HG02763 (cell line): ENCODE data around the gene CNOT11.
A peak's percentile ranks its signal among the peaks of the same experiment; 100 is the strongest.

Source experiments
- ATAC-seq: cut with Tn5 transposase; IDR thresholded peaks from one replicate; pipeline ENCODE4 v1.9.1; 2021; ENCODE audit warnings: mild to moderate bottlenecking, moderate library complexity; ENCODE audit not compliant: unreplicated experiment

CNOT11 gene

DNA sequence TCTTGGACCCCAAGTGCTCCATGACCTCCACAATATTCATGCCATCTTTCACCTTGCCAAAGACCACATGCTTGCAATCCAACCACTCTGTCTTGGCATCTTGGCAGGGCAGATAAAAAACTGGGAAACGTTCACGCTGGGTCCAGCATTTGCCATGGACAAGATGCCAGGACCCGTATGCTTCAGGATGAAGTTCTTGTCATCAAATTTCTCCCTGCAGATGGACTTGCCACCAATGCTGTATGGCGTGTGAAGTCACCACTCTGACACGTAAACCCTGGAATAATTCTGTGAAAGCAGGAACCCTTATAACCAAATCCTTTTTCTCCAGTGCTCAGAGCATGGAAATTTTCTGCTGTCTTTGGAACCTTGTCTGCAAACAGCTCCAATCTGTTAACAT is 21.5 kb downstream of the CNOT11 start:
- no peak for ATAC-seq

- ATAC-seq = no peak
Measured at GRCh38 chr2:101277111-101277510, 24.4 kb downstream of the CNOT11 start.

- no peak for ATAC-seq
Measured at GRCh38 chr2:101278925-101279324, 26.2 kb downstream of the CNOT11 start.

DNA sequence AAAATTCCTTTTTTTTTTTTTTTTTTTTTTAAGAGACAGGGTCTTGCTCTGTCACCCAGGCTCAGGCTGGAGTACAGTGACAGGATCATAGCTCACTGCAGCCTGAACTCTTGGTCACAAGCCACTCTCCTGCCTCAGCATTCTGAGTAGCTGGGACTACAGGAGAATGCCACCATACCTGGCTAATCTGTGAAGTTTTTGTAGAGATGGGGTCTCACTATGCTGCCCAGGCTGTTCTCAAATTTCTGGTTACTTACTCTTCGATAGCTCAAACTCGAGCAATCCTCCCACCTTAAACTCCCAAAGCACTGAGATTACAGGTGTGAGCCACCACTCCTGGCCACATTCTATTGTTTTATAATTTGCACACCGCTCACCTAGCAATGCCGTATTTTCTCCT is 28.8 kb downstream of the CNOT11 start:
- no peak for ATAC-seq

DNA sequence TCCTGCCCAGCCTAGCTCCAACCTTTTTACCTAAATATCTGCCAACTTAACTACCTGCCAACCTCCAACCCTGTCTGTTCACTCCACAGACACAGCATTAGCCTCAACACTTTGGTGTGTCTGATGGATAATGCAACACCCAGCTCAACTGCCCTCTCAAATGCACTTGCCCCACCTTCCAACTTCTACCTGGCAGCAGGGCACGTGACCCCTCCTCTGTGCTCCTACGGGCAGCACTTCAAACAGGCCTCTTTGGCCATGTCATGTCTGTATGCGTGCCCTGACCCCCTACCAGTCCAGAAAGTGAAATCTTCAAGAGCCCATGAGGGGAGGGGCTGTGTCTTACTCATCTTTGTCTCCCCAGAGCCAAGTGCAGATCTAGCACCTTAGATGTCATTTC is 30.3 kb downstream of the CNOT11 start:
- no peak for ATAC-seq

- ATAC-seq = no peak
Measured at GRCh38 chr2:101286684-101287083, 34.0 kb downstream of the CNOT11 start.

DNA sequence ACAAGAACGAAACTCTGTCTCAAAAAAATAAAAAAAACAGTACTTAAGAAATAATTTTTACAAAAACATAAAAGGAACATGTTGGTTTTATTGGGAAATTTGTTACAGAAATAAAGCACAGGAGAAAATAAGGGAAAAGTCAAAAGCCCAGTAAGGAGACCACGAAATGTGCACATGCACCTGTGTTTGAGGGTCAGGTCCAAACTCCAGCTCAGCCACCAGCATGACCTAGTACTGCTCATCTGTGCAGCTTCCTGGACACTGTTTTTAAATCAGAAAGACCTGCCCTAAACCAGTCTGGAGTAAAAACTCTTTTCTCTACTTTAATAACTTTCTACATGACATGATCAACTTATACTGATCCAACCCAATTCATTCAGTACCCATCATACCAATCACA is 34.6 kb downstream of the CNOT11 start:
- no peak for ATAC-seq

DNA sequence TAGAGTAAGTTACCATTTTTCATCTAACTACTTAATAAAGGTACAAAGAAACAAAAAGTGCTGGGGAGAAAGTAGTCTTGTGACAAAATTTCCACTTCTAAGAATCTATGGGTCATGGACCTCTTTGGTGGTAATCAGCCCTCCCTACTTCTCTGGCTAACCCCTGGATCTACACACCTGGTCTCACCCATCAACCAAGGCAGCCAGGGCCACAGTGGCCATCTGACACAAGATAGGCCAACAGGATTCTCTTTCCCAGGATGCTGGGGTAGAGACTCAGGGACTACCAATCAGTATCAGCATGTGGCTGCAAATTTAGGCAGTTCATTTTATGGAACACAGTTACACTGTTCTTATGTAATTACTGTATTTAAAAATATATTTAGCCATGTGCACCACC is 38.0 kb downstream of the CNOT11 start:
- ATAC-seq = no peak

- no peak for ATAC-seq
Measured at GRCh38 chr2:101291973-101292372, 39.3 kb downstream of the CNOT11 start.

DNA sequence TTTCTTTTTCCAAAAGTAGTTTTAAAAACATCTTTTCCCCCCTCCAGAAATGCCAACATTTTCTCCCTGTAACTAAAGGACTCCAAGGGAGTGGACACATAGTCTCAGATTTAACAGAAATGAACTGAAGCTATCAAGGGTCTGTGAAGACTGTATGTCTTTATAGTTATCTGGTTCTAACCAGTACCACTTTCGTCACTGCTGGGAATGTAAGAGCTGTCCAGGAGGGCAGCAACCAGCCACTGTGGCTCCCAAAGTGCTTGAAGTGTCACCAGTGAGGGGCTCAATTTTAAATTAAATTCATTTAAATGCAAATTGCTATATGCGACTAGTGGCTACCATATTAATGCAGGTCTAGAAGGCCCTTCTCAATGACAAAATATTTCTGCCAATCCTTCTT is 40.9 kb downstream of the CNOT11 start:
- ATAC-seq = no peak

- no peak for ATAC-seq
Measured at GRCh38 chr2:101294861-101295260, 42.2 kb downstream of the CNOT11 start.

DNA sequence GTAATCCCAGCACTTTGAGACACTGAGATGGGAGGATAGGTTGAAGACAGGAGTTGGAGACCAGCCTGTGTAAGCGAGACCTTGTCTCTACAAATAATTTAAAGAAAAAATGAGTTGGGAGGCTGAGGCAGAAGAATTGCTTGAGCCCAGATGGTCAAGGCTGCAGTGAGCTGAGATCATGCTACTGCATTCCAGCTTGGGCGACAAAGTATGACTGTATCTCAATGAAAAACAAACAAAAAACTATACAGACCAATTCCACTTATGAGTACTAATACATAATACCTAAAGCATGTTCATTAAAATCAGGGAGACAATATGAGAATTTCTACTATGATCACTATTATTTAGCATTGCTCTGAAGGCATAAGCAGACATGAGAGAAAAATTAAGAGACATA is 43.2 kb downstream of the CNOT11 start:
- ATAC-seq = no peak

GRCh38 chr2:101296371-101296770 is 43.7 kb downstream of the CNOT11 start:
- ATAC-seq = no peak

GRCh38 chr2:101297383-101297782 is 44.7 kb downstream of the CNOT11 start:
- ATAC-seq = no peak

DNA sequence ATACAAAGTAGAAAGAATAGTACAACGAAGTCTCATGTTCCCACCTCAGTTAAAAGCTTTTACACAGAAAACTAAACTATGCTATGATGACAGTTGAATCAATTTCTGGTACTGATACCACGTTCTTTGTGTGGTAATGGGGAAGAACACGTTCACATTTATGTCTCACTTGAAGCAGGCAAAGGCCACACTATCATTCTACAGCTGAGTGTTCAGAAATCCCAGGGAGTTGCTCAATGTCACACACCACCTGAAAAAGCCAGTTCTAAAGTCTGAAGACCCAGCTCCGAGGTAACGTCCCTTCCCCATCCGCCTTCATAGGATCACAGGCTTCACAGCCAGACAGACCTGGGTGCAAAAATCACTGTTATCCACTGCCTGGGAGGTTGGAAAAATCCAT is 46.9 kb downstream of the CNOT11 start:
- ATAC-seq = no peak

DNA sequence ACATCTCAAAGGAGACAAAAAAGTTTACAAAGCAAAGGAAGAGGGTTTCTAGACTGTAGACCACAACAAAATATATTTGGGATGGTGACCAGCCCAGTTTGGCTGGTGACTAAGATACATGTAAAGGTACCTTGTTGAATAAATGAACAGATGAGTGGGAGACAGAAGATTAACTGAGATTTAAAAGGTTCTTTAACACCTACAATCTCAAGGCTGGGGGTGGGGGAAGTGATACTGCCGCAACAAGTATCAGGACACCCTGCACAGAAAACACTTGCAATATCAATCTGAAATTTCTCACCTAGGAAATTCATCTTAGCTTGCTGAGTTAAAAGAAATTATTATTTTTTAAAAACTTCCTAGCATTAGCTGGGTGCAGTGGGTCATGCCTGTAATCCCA is 47.5 kb downstream of the CNOT11 start:
- no peak for ATAC-seq

- ATAC-seq = no peak
Measured at GRCh38 chr2:101300836-101301235, 48.1 kb downstream of the CNOT11 start.

GRCh38 chr2:101302016-101302415 is 49.3 kb downstream of the CNOT11 start:
- ATAC-seq = no peak

DNA sequence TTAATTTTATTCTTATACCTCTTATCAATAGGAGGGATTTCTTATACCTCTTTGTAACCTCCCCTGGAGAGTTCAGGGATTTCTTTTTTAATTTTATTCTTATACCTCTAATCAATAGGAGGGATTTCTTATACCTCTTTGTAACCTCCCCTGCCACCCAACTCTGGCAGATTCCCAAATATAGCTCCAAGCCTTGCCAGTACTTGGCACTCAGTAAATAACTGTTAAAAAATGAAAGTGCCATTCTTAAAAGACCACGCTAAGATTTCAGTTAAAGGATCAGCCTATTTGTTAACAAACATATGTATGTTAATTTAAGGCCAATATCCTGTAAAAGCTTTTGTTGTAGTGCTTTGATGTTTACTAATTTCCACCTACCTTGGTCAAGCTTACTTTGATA is 51.0 kb downstream of the CNOT11 start:
- ATAC-seq = no peak

DNA sequence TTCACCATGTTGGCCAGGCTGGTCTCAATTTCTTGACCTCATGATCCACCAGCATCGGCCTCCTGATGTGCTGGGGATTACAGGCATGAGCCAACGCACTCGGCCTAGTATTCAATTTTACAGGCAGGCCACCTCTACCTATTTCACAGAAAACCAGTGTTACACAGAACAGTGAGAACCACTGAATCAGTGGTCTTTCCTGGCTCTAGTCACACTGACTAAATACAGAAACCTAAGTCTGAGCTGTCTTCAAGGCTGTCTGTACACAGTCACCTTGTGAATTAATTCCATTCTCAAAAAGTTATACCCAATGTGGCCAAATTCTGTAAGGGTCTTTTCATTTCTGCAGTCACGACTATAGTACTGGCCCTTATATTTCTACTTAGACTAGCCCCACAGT is 52.3 kb downstream of the CNOT11 start:
- no peak for ATAC-seq

DNA sequence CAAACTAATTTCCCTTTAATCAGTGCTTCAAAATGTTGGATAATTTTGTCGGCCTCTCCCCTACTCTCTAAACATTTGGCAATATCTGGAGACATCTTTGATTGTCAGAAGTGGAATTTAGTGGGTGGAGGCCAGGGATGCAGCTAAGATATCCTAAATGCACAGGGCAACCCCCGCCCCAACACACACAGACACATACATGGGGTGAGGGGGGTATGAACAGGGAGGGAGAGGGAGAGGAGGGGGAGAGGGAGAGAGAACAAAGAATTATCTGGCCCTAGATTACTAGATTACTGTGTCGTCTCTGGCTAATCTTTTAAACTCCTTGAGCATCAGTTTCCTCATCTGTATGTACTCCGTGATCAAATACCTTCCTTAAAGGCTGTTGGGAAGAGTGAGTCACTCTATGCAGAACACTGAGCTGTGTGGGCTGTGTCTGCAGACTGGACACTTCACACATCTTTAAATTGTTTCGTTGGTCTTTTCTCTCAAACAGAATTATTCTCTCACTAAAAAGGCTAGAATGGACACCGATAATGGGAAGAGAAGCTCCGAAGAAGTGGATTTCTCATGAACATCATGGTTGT is 52.9 kb downstream of the CNOT11 start:
- no peak for ATAC-seq

GRCh38 chr2:101306410-101306809 is 53.7 kb downstream of the CNOT11 start:
- peak; percentile 13 for ATAC-seq

DNA sequence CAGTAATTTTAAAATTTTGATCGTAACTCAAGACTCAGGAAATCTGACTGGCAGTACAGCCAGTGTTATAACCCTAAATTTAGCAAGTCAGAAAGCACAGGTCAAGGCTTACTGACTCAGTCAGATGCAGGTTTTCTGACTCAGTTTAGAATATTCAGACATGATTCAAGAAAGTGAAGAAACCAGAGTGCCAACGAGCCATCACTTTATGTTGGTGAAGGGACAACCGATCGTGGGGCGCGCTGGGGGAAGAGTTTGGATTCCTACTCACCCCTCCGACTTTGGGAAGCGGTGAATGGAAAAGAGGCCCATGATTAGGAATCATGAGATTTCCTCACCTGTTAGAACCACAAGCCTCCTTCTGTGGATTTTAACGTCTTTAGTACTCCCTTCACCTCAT is 54.8 kb downstream of the CNOT11 start:
- ATAC-seq = no peak
